DND-41 (cell line): ENCODE measurements around the gene CLMN.

Source experiments
- CTCF ChIP-seq: IDR thresholded peaks from 2 replicates; pipeline ENCODE4 v1.5.1; 2012; ENCODE audit warnings: borderline replicate concordance, low read length, moderate library complexity, mild to moderate bottlenecking; ENCODE audit not compliant: poor library complexity, severe bottlenecking; ENCODE audit errors: extremely low read depth
- EZH2 ChIP-seq: IDR thresholded peaks from 3 replicates; pipeline ENCODE4 v1.6.1; 2012; ENCODE audit warnings: borderline replicate concordance, low read depth, mild to moderate bottlenecking, moderate library complexity, low read length, inconsistent platforms; ENCODE audit not compliant: severe bottlenecking

GRCh38 chr14:95138876-95139275, 180.8 kb downstream of the CLMN start:
- TF ChIP-seq EZH2 = no peak
- TF ChIP-seq CTCF = no peak
